ENCODE data around the gene EPHA10. TPM values are rescaled to one million over a fixed set of nuclear protein-coding genes. Genes with fewer than 3 reads are reported as not detected.

Gene EPHA10
- total RNA-seq, 4 donors from 2014 or later, result 0.17 to 0.83 (median 0.39) TPM

DNA sequence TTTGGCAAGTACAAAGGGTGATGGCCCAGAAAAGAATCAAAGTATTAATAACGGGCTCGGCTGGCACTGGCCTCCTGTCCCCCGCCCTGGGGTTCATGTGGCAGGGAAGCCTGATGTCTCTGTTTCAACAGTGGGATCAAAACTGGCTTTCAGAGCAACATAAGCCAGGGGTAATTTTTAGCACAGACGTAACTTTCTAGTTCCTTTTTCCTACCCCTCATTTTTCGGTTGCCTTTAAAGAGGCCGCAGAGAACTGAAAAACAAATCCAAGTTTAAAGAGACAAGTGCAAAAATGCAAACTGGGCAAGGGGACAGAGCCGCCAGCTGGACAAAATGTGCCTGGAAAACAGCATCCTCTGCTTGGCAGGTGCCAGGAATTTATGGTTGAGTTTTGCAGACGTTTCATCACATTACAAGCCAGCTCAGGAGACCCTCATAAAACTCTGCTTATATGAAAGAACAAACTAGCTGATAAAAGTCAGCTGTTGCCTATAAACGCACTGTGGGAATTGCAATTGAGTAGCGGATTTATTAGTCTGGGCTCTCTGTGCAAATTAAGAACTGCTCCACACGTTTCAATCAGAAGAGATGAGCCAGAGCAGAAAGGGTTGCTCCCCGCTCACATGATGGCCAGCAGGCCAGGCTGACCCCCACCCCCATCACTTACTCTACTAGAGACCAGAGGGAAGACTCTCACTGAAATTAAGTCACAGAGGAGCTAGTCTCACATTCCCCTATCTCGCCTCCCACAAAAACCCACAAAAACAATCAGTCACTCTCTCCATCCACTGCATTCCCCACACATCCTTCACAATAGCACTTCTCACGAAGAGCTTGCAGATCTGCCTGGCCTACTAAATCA, 88.4 kb downstream of the EPHA10 start:
- intact Hi-C loops (cut with DNase I), result no loop called here
- no peak overlapping the region for H3K4me3 ChIP-seq
- DNase-seq (ENCODE audit: extremely low spot score), result no peak
- TF ChIP-seq POLR2AphosphoS5 (IDR thresholded peaks at IDR 0.05), result no peak
- peaks cover 0 to 17% (median 0%) of the 10 kb centered on the region in 4 donors for H3K36me3 ChIP-seq
- WGBS, result 38% methylated on average over 14 of the region's 14 CpGs
- no peaks in the 10 kb centered on the region for H3K9me3 ChIP-seq
- H3K27ac ChIP-seq (replicated peaks in 1 of 4), result no peak overlapping the region
- peaks cover 0 to 7% (median 2%) of the 10 kb centered on the region in 4 donors for H3K4me1 ChIP-seq
- peaks cover 0 to 16% (median 0%) of the 10 kb centered on the region in 4 donors for H3K27me3 ChIP-seq

- TF ChIP-seq EP300 (IDR thresholded peaks at IDR 0.05) (no peak), POLR2AphosphoS5 (IDR thresholded peaks at IDR 0.05) (no peak), POLR2A (IDR thresholded peaks at IDR 0.05; ENCODE audit: low read depth) (no peak)
- TF ChIP-seq, protein P1, sequence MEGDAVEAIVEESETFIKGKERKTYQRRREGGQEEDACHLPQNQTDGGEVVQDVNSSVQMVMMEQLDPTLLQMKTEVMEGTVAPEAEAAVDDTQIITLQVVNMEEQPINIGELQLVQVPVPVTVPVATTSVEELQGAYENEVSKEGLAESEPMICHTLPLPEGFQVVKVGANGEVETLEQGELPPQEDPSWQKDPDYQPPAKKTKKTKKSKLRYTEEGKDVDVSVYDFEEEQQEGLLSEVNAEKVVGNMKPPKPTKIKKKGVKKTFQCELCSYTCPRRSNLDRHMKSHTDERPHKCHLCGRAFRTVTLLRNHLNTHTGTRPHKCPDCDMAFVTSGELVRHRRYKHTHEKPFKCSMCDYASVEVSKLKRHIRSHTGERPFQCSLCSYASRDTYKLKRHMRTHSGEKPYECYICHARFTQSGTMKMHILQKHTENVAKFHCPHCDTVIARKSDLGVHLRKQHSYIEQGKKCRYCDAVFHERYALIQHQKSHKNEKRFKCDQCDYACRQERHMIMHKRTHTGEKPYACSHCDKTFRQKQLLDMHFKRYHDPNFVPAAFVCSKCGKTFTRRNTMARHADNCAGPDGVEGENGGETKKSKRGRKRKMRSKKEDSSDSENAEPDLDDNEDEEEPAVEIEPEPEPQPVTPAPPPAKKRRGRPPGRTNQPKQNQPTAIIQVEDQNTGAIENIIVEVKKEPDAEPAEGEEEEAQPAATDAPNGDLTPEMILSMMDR (IDR thresholded peaks at IDR 0.05), result no peak
- no peak for DNase-seq (ENCODE audit: extremely low spot score)
- Histone ChIP-seq H3K36me3 (no peaks in the 10 kb centered on the region), H3K4me1 (peaks cover 0 to 7% (median 2%) of the 10 kb centered on the region in 4 donors), H3K4me3 (no peak overlapping the region), H3K27ac (replicated peaks in 1 of 4) (no peak overlapping the region), H3K27me3 (peaks cover 0 to 40% (median 0%) of the 10 kb centered on the region in 4 donors), H3K9me3 (no peaks in the 10 kb centered on the region)
- intact Hi-C loops (cut with DNase I), result no loop called here
- WGBS, result 77% methylated on average over 10 of the region's 10 CpGs
Observed at GRCh38 chr1:37673920-37674319, 91.0 kb downstream of the EPHA10 start.

- DNase-seq (ENCODE audit: extremely low spot score), result no peak
- peaks cover 0 to 7% (median 2%) of the 10 kb centered on the region in 4 donors for H3K4me1 ChIP-seq
- intact Hi-C loops (cut with DNase I), result no loop called here
- H3K27me3 ChIP-seq, result peaks cover 0 to 49% (median 0%) of the 10 kb centered on the region in 4 donors
- no peak overlapping the region for H3K27ac ChIP-seq (replicated peaks in 1 of 4)
- H3K4me3 ChIP-seq, result no peak overlapping the region
- WGBS, result 76% methylated on average over 9 of the region's 9 CpGs
- TF ChIP-seq EP300 (IDR thresholded peaks at IDR 0.05) (no peak), POLR2AphosphoS5 (IDR thresholded peaks at IDR 0.05) (no peak), POLR2A (IDR thresholded peaks at IDR 0.05; ENCODE audit: low read depth) (no peak)
- TF ChIP-seq, protein P1 (IDR thresholded peaks at IDR 0.05), result no peak
- H3K36me3 ChIP-seq, result no peaks in the 10 kb centered on the region
- H3K9me3 ChIP-seq, result no peaks in the 10 kb centered on the region
Observed at GRCh38 chr1:37672136-37672870, 92.6 kb downstream of the EPHA10 start.

DNA sequence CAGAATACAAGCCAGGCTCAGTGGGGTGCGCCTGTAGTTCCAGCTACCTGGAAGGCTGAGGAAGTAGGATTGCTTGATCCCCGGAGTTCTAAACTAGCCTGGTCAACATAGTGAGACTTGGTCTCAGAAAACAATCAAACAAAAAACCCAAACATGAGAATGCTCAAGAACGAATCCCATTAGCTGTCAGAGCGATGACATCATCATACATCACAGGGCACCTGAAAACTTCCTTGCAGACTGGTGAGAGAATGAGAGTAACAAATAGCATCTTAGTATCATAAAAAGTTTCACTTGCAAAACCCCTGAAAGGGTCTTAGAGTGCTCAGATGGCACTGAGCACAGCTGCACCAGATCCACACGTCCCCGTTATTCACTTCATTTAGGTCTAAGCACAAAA, 93.7 kb downstream of the EPHA10 start:
- no peak for DNase-seq (ENCODE audit: extremely low spot score)
- 80% methylated on average over 6 of the region's 6 CpGs for WGBS
- no peak overlapping the region for H3K27ac ChIP-seq (replicated peaks in 1 of 4)
- TF ChIP-seq, protein P1 (IDR thresholded peaks at IDR 0.05), result no peak
- TF ChIP-seq EP300 (IDR thresholded peaks at IDR 0.05), result no peak
- TF ChIP-seq POLR2AphosphoS5 (IDR thresholded peaks at IDR 0.05), result no peak
- TF ChIP-seq POLR2A (IDR thresholded peaks at IDR 0.05; ENCODE audit: low read depth), result no peak
- intact Hi-C loops (cut with DNase I), result no loop called here
- H3K36me3 ChIP-seq, result no peaks in the 10 kb centered on the region
- H3K27me3 ChIP-seq, result peaks cover 0 to 49% (median 0%) of the 10 kb centered on the region in 4 donors
- peaks cover 0 to 7% (median 2%) of the 10 kb centered on the region in 4 donors for H3K4me1 ChIP-seq
- no peak overlapping the region for H3K4me3 ChIP-seq
- H3K9me3 ChIP-seq, result no peaks in the 10 kb centered on the region

DNA sequence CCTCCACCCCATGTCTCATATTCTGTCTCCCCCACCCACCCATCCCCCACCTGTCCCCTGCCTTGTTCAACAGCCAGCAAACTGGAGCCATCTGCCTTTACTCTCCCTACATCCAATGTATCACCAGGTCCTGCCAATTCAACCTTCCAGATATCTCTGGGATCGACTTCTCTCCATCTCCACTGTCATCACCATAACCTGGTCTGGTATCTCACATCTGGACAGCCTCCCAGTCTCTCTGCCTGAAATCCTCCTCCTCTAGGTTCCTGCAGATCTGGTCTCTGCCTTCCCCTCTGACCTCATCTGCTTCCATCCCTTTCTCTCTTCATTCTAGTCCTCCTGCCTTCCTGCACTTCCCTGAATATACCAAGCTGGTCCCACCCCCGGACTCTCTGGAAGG, 94.8 kb downstream of the EPHA10 start:
- H3K36me3 ChIP-seq, result no peaks in the 10 kb centered on the region
- no peak for DNase-seq (ENCODE audit: extremely low spot score)
- H3K4me3 ChIP-seq, result no peak overlapping the region
- H3K27ac ChIP-seq (replicated peaks in 1 of 4), result no peak overlapping the region
- no peaks in the 10 kb centered on the region for H3K4me1 ChIP-seq
- 64% methylated on average over 2 of the region's 2 CpGs for WGBS
- no peaks in the 10 kb centered on the region for H3K9me3 ChIP-seq
- TF ChIP-seq POLR2AphosphoS5 (IDR thresholded peaks at IDR 0.05), result no peak
- TF ChIP-seq POLR2A (IDR thresholded peaks at IDR 0.05; ENCODE audit: low read depth), result no peak
- no peak for TF ChIP-seq EP300 (IDR thresholded peaks at IDR 0.05)
- TF ChIP-seq, protein P1 (IDR thresholded peaks at IDR 0.05), result no peak
- peaks cover 0 to 49% (median 0%) of the 10 kb centered on the region in 4 donors for H3K27me3 ChIP-seq
- intact Hi-C loops (cut with DNase I), result no loop called here
